MM.1S (cell line): ENCODE results near the gene PTPN1.

Experiments used
- DNase-seq: peaks from one replicate; pipeline ENCODE4 v3.0.0-alpha.2; 2015
- H2AFZ ChIP-seq: fragments of 300-600 bp; sonication (generic); 2 replicates; pipeline ENCODE4 v1.6.0; 2016; ENCODE audit warnings: antibody characterized with exemption, low read length
- H3F3A ChIP-seq: fragments of 300-600 bp; sonication (generic); 2 replicates; pipeline ENCODE4 v1.6.1; 2016; ENCODE audit warnings: mild to moderate bottlenecking, antibody characterized with exemption, low read length, moderate library complexity, mixed read lengths; ENCODE audit not compliant: insufficient read depth
- H3K27ac ChIP-seq: fragments of 300-600 bp; sonication (generic); 2 replicates; pipeline ENCODE4 v1.5.1; 2016; ENCODE audit warnings: mild to moderate bottlenecking, low read length
- H3K27me3 ChIP-seq: fragments of 300-600 bp; sonication (generic); replicated peaks from 2 replicates; pipeline ENCODE4 v1.6.0; 2016; ENCODE audit warnings: low read length; ENCODE audit not compliant: insufficient read depth
- H3K36me3 ChIP-seq: fragments of 300-600 bp; sonication (generic); replicated peaks from 2 replicates; pipeline ENCODE4 v1.6.1; 2016; ENCODE audit warnings: mild to moderate bottlenecking, low read length, mixed read lengths; ENCODE audit not compliant: insufficient read depth
- H3K4me1 ChIP-seq: fragments of 300-600 bp; sonication (generic); 2 replicates; pipeline ENCODE4 v1.6.1; 2016; ENCODE audit warnings: low read length, mixed read lengths
- H3K4me2 ChIP-seq: fragments of 300-600 bp; sonication (generic); 2 replicates; pipeline ENCODE4 v1.6.0; 2016; ENCODE audit warnings: low read depth, low read length
- H3K4me3 ChIP-seq: fragments of 300-600 bp; sonication (generic); 2 replicates; pipeline ENCODE4 v1.5.1; 2016; ENCODE audit warnings: low read length, mixed read lengths
- H3K79me2 ChIP-seq: fragments of 300-600 bp; sonication (generic); 2 replicates; pipeline ENCODE4 v1.6.1; 2016; ENCODE audit warnings: mixed run types, low read length, mixed read lengths
- H3K9ac ChIP-seq: fragments of 300-600 bp; sonication (generic); 2 replicates; pipeline ENCODE4 v1.6.1; 2016; ENCODE audit warnings: low read length, mixed read lengths
- H3K9me2 ChIP-seq: fragments of 300-600 bp; sonication (generic); replicated peaks from 2 replicates; pipeline ENCODE4 v1.6.1; 2016; ENCODE audit warnings: mild to moderate bottlenecking, low read length, mixed read lengths; ENCODE audit not compliant: insufficient read depth
- H3K9me3 ChIP-seq: fragments of 300-600 bp; sonication (generic); replicated peaks from 2 replicates; pipeline ENCODE4 v1.6.1; 2016; ENCODE audit warnings: mild to moderate bottlenecking, low read length, mixed read lengths; ENCODE audit not compliant: insufficient read depth
- H4K20me1 ChIP-seq: fragments of 300-600 bp; sonication (generic); 2 replicates; pipeline ENCODE4 v1.6.1; 2016; ENCODE audit warnings: mild to moderate bottlenecking, low read length, moderate library complexity, mixed read lengths; ENCODE audit not compliant: insufficient read depth
- EZH2 ChIP-seq: fragments of 300-600 bp; sonication (generic); optimal IDR thresholded peaks from 2 replicates; pipeline ENCODE3; 2017; ENCODE audit warnings: low read depth, mild to moderate bottlenecking, antibody characterized with exemption, low read length, mixed read lengths
- EZH2phosphoT487 ChIP-seq: fragments of 300-600 bp; sonication (generic); IDR thresholded peaks from 2 replicates; pipeline ENCODE4 v1.6.1; 2018; ENCODE audit warnings: antibody characterized with exemption, low read length
- TF ChIP-seq, protein P1 (sequence below): fragments of 300-600 bp; sonication (generic); IDR thresholded peaks from 2 replicates; pipeline ENCODE4 v1.5.1; 2016; ENCODE audit warnings: antibody characterized with exemption, low read length, mixed read lengths

PTPN1 gene

DNA sequence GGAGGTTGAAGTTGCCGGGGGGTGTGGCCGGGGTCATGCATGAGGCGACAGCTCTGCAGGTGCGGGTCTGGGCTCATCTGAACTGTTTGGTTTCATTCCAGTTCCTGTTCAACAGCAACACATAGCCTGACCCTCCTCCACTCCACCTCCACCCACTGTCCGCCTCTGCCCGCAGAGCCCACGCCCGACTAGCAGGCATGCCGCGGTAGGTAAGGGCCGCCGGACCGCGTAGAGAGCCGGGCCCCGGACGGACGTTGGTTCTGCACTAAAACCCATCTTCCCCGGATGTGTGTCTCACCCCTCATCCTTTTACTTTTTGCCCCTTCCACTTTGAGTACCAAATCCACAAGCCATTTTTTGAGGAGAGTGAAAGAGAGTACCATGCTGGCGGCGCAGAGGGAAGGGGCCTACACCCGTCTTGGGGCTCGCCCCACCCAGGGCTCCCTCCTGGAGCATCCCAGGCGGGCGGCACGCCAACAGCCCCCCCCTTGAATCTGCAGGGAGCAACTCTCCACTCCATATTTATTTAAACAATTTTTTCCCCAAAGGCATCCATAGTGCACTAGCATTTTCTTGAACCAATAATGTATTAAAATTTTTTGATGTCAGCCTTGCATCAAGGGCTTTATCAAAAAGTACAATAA, 72.5 kb downstream of the PTPN1 start:
- no peaks in the 10 kb centered on the region for H3K9me2 ChIP-seq
- H3K4me2 ChIP-seq = no peak overlapping the region

DNA sequence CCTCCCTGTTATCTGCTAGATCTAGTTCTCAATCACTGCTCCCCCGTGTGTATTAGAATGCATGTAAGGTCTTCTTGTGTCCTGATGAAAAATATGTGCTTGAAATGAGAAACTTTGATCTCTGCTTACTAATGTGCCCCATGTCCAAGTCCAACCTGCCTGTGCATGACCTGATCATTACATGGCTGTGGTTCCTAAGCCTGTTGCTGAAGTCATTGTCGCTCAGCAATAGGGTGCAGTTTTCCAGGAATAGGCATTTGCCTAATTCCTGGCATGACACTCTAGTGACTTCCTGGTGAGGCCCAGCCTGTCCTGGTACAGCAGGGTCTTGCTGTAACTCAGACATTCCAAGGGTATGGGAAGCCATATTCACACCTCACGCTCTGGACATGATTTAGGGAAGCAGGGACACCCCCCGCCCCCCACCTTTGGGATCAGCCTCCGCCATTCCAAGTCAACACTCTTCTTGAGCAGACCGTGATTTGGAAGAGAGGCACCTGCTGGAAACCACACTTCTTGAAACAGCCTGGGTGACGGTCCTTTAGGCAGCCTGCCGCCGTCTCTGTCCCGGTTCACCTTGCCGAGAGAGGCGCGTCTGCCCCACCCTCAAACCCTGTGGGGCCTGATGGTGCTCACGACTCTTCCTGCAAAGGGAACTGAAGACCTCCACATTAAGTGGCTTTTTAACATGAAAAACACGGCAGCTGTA, 73.4 kb downstream of the PTPN1 start:
- Histone ChIP-seq H3K27ac (no peak overlapping the region), H3K27me3 (no peaks in the 10 kb centered on the region), H3K4me1 (no peaks in the 10 kb centered on the region), H3K36me3 (peaks cover 7% of the 10 kb centered on the region; the same call in 1 of the 2 replicates), H3K9me2 (no peaks in the 10 kb centered on the region), H3F3A (no peaks in the 10 kb centered on the region), H3K4me3 (no peak overlapping the region), H3K9me3 (no peaks in the 10 kb centered on the region), H3K79me2 (no peaks in the 10 kb centered on the region), H4K20me1 (0 out of 2 replicates have a peak, but pooled peaks cover 4% of the 10 kb centered on the region), H3K4me2 (no peak overlapping the region), H3K9ac (no peak overlapping the region), H2AFZ (no peak overlapping the region)
- TF ChIP-seq, protein P1, sequence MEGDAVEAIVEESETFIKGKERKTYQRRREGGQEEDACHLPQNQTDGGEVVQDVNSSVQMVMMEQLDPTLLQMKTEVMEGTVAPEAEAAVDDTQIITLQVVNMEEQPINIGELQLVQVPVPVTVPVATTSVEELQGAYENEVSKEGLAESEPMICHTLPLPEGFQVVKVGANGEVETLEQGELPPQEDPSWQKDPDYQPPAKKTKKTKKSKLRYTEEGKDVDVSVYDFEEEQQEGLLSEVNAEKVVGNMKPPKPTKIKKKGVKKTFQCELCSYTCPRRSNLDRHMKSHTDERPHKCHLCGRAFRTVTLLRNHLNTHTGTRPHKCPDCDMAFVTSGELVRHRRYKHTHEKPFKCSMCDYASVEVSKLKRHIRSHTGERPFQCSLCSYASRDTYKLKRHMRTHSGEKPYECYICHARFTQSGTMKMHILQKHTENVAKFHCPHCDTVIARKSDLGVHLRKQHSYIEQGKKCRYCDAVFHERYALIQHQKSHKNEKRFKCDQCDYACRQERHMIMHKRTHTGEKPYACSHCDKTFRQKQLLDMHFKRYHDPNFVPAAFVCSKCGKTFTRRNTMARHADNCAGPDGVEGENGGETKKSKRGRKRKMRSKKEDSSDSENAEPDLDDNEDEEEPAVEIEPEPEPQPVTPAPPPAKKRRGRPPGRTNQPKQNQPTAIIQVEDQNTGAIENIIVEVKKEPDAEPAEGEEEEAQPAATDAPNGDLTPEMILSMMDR = no peak
- TF ChIP-seq EZH2 (no peak), EZH2phosphoT487 (no peak)
- no peak for DNase-seq

More for the DNA sequence above, 72.5 kb downstream of the PTPN1 start:
- Histone ChIP-seq H3K27ac (no peak overlapping the region), H3K9ac (no peak overlapping the region), H4K20me1 (0 out of 2 replicates have a peak, but pooled peaks cover 1% of the 10 kb centered on the region), H3K27me3 (no peaks in the 10 kb centered on the region), H3F3A (no peaks in the 10 kb centered on the region), H3K36me3 (peaks cover 7% of the 10 kb centered on the region; the same call in 1 of the 2 replicates), H3K4me3 (no peak overlapping the region), H3K9me3 (no peaks in the 10 kb centered on the region), H3K79me2 (no peaks in the 10 kb centered on the region), H2AFZ (no peak overlapping the region), H3K4me1 (no peaks in the 10 kb centered on the region)
- no peak for TF ChIP-seq EZH2
- TF ChIP-seq, protein P1 = no peak
- DNase-seq = no peak

DNA sequence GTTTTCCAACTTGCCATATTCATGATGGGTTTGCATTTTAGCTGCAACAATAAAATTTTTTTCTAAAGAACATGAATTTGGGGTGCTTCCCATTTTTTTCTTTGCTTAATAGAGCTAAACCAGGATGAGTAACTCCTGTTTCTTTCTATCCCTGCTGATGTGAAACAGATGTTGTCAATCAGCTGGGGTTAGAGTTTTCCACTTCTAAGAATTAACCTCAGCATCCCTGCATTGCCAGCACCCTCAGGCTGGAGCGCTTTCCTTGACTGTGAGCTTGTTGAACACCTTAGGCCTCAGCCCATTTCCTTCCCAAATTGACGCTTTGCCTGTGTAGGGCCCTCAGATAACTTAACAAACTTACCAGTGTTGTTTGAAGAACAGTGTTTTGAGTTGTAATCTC, 74.5 kb downstream of the PTPN1 start:
- Histone ChIP-seq H3K79me2 (no peaks in the 10 kb centered on the region), H3K4me1 (peaks cover 3% of the 10 kb centered on the region), H3K9me3 (no peaks in the 10 kb centered on the region), H3K27me3 (no peaks in the 10 kb centered on the region), H3K27ac (no peak overlapping the region), H4K20me1 (0 out of 2 replicates have a peak, but pooled peaks cover 4% of the 10 kb centered on the region), H3K36me3 (peaks cover 7% of the 10 kb centered on the region; the same call in 1 of the 2 replicates), H3K9me2 (no peaks in the 10 kb centered on the region), H3K9ac (no peak overlapping the region), H3K4me2 (no peak overlapping the region), H2AFZ (no peak overlapping the region), H3F3A (no peaks in the 10 kb centered on the region), H3K4me3 (no peak overlapping the region)
- DNase-seq = no peak
- TF ChIP-seq EZH2 (no peak), EZH2phosphoT487 (no peak)
- TF ChIP-seq, protein P1 = no peak
